HepG2 (cell line): ENCODE measurements around the gene AK9. TPM values are rescaled to one million over a fixed set of nuclear protein-coding genes. Genes with fewer than 3 reads are reported as not detected.

Experiments
- ATAC-seq: fragments of 200-7000 bp; cut with Tn5 transposase; 3 replicates; pipeline ENCODE4 v1.9.1; 2020; ENCODE audit warnings: mild to moderate bottlenecking, moderate library complexity
- BruUV-seq: library from RNA; stranded (reverse); fragments of 400-500 nt; replicated peaks from 2 replicates; lab custom pipeline; 2021; lab: Mats Ljungman, UMichigan
- CTCF ChIA-PET: fragments of 300-600 bp; formaldehyde crosslinking; extraction: SDS; loops from one replicate; lab custom pipeline; 2021; ENCODE audit warnings: low total read pairs, inconsistent platforms, low intra/inter-chr PET ratio; lab: Yijun Ruan, JAX
- POLR2A ChIA-PET: fragments of 350-600 bp; sonication (Branson Sonifier 250); formaldehyde crosslinking; loops from one replicate; lab custom pipeline; 2020; ENCODE audit warnings: antibody characterized with exemption, inconsistent platforms; lab: Yijun Ruan, JAX
- DNase-seq: peaks from one replicate; pipeline ENCODE4 v3.0.0-alpha.2; 2015; ENCODE audit warnings: low spot score
- FAIRE-seq: peaks from 3 replicates; lab custom pipeline; 2011; peaks lifted over from hg19 to GRCh38; lab: Jason Lieb, UNC
- H2AFZ ChIP-seq: one replicate; pipeline ENCODE4 v1.6.1; 2011; ENCODE audit warnings: low read length, inconsistent platforms
- H3K27ac ChIP-seq: fragments of 300-600 bp; 3 replicates; pipeline ENCODE4 v1.8.0; 2011; ENCODE audit warnings: mixed run types, mild to moderate bottlenecking, mixed read lengths, low read length, inconsistent platforms; ENCODE audit not compliant: insufficient read depth; ENCODE audit errors: extremely low read length
- H3K27me3 ChIP-seq, 2 experiments: fragments of 200-600 bp in 1 of 2; 2 replicates in 1 of 2; 3 replicates in 1 of 2; pipeline versions ENCODE4 v1.6.0 to v1.8.0; 2011; ENCODE audit warnings: low read length in 2 of 2, mild to moderate bottlenecking in 2 of 2, moderate library complexity in 2 of 2, inconsistent platforms in 1 of 2; ENCODE audit not compliant: insufficient read depth in 2 of 2, control insufficient read depth in 1 of 2
- H3K36me3 ChIP-seq, 2 experiments: fragments of 200-600 bp in 1 of 2; replicated peaks in 1 of 2; 2 replicates in 1 of 2; 3 replicates in 1 of 2; pipeline versions ENCODE4 v1.5.1 to v1.8.0; 2011; ENCODE audit warnings: low read length in 2 of 2, inconsistent platforms in 1 of 2; ENCODE audit not compliant: insufficient read depth in 2 of 2, control insufficient read depth in 1 of 2
- H3K4me1 ChIP-seq: 2 replicates; pipeline ENCODE4 v1.5.1; 2012; ENCODE audit warnings: low read length, inconsistent platforms; ENCODE audit not compliant: insufficient read depth
- H3K4me2 ChIP-seq: 2 replicates; pipeline ENCODE4 v1.6.0; 2011; ENCODE audit warnings: low read depth, low read length, inconsistent platforms
- H3K4me3 ChIP-seq, 3 experiments: fragments of 200-600 bp in 1 of 3; sonication (generic), shearing (Covaris generic) in 1 of 3; replicated peaks in 1 of 3; 2 replicates each; pipeline ENCODE4 v1.5.1; 2011 to 2016; ENCODE audit warnings: low read length in 3 of 3, inconsistent platforms in 2 of 3, low read depth in 2 of 3, mild to moderate bottlenecking in 2 of 3, control low read depth in 1 of 3, mixed read lengths in 1 of 3; ENCODE audit not compliant: insufficient read depth in 1 of 3
- H3K79me2 ChIP-seq: one replicate; pipeline ENCODE4 v1.6.1; 2011; ENCODE audit warnings: low read length, inconsistent platforms; ENCODE audit not compliant: insufficient read depth
- H3K9ac ChIP-seq: 2 replicates; pipeline ENCODE4 v1.6.0; 2011; ENCODE audit warnings: mild to moderate bottlenecking, low read depth, low read length, inconsistent platforms; ENCODE audit not compliant: insufficient read depth
- H3K9me3 ChIP-seq: 2 replicates; pipeline ENCODE4 v1.5.1; 2012; ENCODE audit warnings: mild to moderate bottlenecking, low read length
- H4K20me1 ChIP-seq: 2 replicates; pipeline ENCODE4 v1.6.0; 2011; ENCODE audit warnings: inconsistent platforms, mild to moderate bottlenecking, low read length, moderate library complexity; ENCODE audit not compliant: insufficient read depth
- EEA1 ChIP-seq: sonication (generic); formaldehyde crosslinking; IDR thresholded peaks from 2 replicates; pipeline ENCODE4 v1.5.1; 2020; ENCODE audit warnings: mild to moderate bottlenecking, missing genetic modification reagents, borderline replicate concordance
- GATAD1 ChIP-seq: IDR thresholded peaks from 2 replicates; pipeline ENCODE4 v1.6.1; 2016; ENCODE audit warnings: missing genetic modification reagents, missing compliant biosample characterization
- GATAD2A ChIP-seq: IDR thresholded peaks from 2 replicates; pipeline ENCODE4 v1.6.1; 2016
- GPBP1L1 ChIP-seq: sonication (generic); formaldehyde crosslinking; IDR thresholded peaks from 2 replicates; pipeline ENCODE4 v1.5.0; 2020; ENCODE audit warnings: mild to moderate bottlenecking, missing genetic modification reagents
- GPN1 ChIP-seq: sonication (generic); formaldehyde crosslinking; IDR thresholded peaks from 2 replicates; pipeline ENCODE4 v1.5.1; 2020; ENCODE audit warnings: missing genetic modification reagents, borderline replicate concordance
- LCORL ChIP-seq, 2 experiments: fragments of 450-650 bp in 1 of 2; sonication (generic) in 1 of 2; formaldehyde crosslinking in 1 of 2; IDR thresholded peaks; 2 replicates each; pipeline versions ENCODE4 v1.5.0 to v1.6.1; 2017 to 2020; ENCODE audit warnings: antibody characterized with exemption in 1 of 2, missing genetic modification reagents in 1 of 2
- MAX ChIP-seq: IDR thresholded peaks from 2 replicates; pipeline ENCODE4 v1.6.1; 2012; ENCODE audit warnings: inconsistent platforms
- MIER2 ChIP-seq: IDR thresholded peaks from 2 replicates; pipeline ENCODE4 v1.6.1; 2016; ENCODE audit warnings: missing biosample characterization, missing genetic modification reagents
- MYC ChIP-seq: sonication (generic); formaldehyde crosslinking; IDR thresholded peaks from 2 replicates; pipeline ENCODE4 v1.9.0; 2021; ENCODE audit warnings: missing genetic modification reagents, borderline replicate concordance
- NCOR1 ChIP-seq: fragments of 200-600 bp; sonication (generic); IDR thresholded peaks from 2 replicates; pipeline ENCODE4 v1.7.0; 2017; ENCODE audit warnings: antibody characterized with exemption, low read length, borderline replicate concordance
- NR3C1 ChIP-seq: sonication (generic); formaldehyde crosslinking; IDR thresholded peaks from 2 replicates; pipeline ENCODE4 v1.4.0; 2020; ENCODE audit warnings: missing genetic modification reagents
- PHF8 ChIP-seq: sonication (generic); formaldehyde crosslinking; IDR thresholded peaks from 2 replicates; pipeline ENCODE4 v1.5.0; 2020; ENCODE audit warnings: missing genetic modification reagents
- TSC22D2 ChIP-seq: sonication (generic); formaldehyde crosslinking; IDR thresholded peaks from 2 replicates; pipeline ENCODE4 v1.5.1; 2020; ENCODE audit warnings: missing genetic modification reagents, mild to moderate bottlenecking, borderline replicate concordance
- U2AF2 ChIP-seq: fragments of 200-400 bp; formaldehyde crosslinking; IDR thresholded peaks from 2 replicates; pipeline ENCODE4 v1.6.1; 2017; ENCODE audit warnings: low read depth, mild to moderate bottlenecking, low read length
- ZFP1 ChIP-seq: IDR thresholded peaks from 2 replicates; pipeline ENCODE4 v1.6.1; 2016
- ZNF10 ChIP-seq: sonication (generic); formaldehyde crosslinking; IDR thresholded peaks from 2 replicates; pipeline ENCODE4 v1.4.0; 2020; ENCODE audit warnings: mild to moderate bottlenecking, low read depth, missing genetic modification reagents, borderline replicate concordance
- ZNF337 ChIP-seq: sonication (generic); formaldehyde crosslinking; IDR thresholded peaks from 2 replicates; pipeline ENCODE4 v1.5.1; 2020; ENCODE audit warnings: missing genetic modification reagents, low read depth, mild to moderate bottlenecking, borderline replicate concordance
- ZNF598 ChIP-seq: sonication (generic); formaldehyde crosslinking; IDR thresholded peaks from 2 replicates; pipeline ENCODE4 v1.5.1; 2020; ENCODE audit warnings: mild to moderate bottlenecking, missing genetic modification reagents, borderline replicate concordance
- ZNF607 ChIP-seq: sonication (generic); formaldehyde crosslinking; IDR thresholded peaks from 2 replicates; pipeline ENCODE4 v1.5.1; 2020; ENCODE audit warnings: missing genetic modification reagents, mild to moderate bottlenecking, borderline replicate concordance
- ZNF652 ChIP-seq: IDR thresholded peaks from 2 replicates; pipeline ENCODE4 v1.6.1; 2016; ENCODE audit warnings: low read depth, borderline replicate concordance
- ZNF678 ChIP-seq: sonication (generic); formaldehyde crosslinking; IDR thresholded peaks from 2 replicates; pipeline ENCODE4 v1.4.0; 2020; ENCODE audit warnings: mild to moderate bottlenecking, missing genetic modification reagents
- ZNF746 ChIP-seq: sonication (generic); formaldehyde crosslinking; IDR thresholded peaks from 2 replicates; pipeline ENCODE4 v1.8.0; 2022; ENCODE audit warnings: mild to moderate bottlenecking, missing genetic modification reagents
- ZNF781 ChIP-seq: sonication (generic); formaldehyde crosslinking; IDR thresholded peaks from 2 replicates; pipeline ENCODE4 v1.5.1; 2020; ENCODE audit warnings: borderline replicate concordance, mild to moderate bottlenecking, missing genetic modification reagents; ENCODE audit errors: not compliant biosample characterization
- ZNF792 ChIP-seq: IDR thresholded peaks from 2 replicates; pipeline ENCODE4 v1.6.1; 2016
- ZNF83 ChIP-seq: sonication (generic); formaldehyde crosslinking; IDR thresholded peaks from 2 replicates; pipeline ENCODE4 v1.4.0; 2020; ENCODE audit warnings: missing genetic modification reagents, mild to moderate bottlenecking, borderline replicate concordance
- ZNF839 ChIP-seq: sonication (generic); formaldehyde crosslinking; IDR thresholded peaks from 2 replicates; pipeline ENCODE4 v1.4.0; 2020; ENCODE audit warnings: missing genetic modification reagents, mild to moderate bottlenecking, borderline replicate concordance
- WGBS: methylation state at CpG from one replicate; pipeline ENCODE4 v1.1.6; 2017; ENCODE audit warnings: low lambda C conversion rate; 5-methylcytosine and 5-hydroxymethylcytosine counted together
- in situ Hi-C: cut with HindIII; loops from 2 replicates; pipeline ENCODE4 v1.10.0; 2017; ENCODE audit warnings: low pct_unique_long_range_greater_than_20kb; ENCODE audit not compliant: extremely low pct_ligation_motif_present
- intact Hi-C: fragments of 100-400 bp; cut with micrococcal nuclease; formaldehyde crosslinking; loops from one replicate; pipeline ENCODE4 v1.10.0; 2022; ENCODE audit not compliant: unreplicated experiment
- polyA plus RNA-seq, 8 experiments: library from polyadenylated mRNA; depleted of rRNA in 3 of 8; stranded (reverse) in 7 of 8; unstranded in 1 of 8; fragments of >200 nt; fragmentation: Illumina TruSeq in 4 of 8; extraction: Trizol in 4 of 8; gene quantifications; 2 replicates each; pipeline versions ENCODE4 v1.2.1 to v1.2.3, GENCODE V29; 2011 to 2016; ENCODE audit warnings: low read depth in 4 of 8, missing spikeins in 1 of 8, mixed read lengths in 1 of 8; ENCODE audit not compliant: insufficient read depth in 1 of 8
- total RNA-seq, 5 experiments: library from RNA; depleted of rRNA; stranded (reverse); fragments of >200 nt; fragmentation: Illumina TruSeq; extraction: Trizol; gene quantifications; 2 replicates each; pipeline ENCODE4 v1.2.3, GENCODE V29; 2016; ENCODE audit warnings: low read depth in 1 of 5

AK9 gene
- total and polyA plus RNA-seq, 2 of the 13 experiments (the other 11 are each of a cell fraction or from before 2014, with no cell fraction given) = 3.2 to 4.8 TPM

- TF ChIP-seq ZNF10 (CRISPR knock-in tag) = no peak
- TF ChIP-seq ZNF678 (CRISPR knock-in tag) = no peak
- TF ChIP-seq ZNF839 (CRISPR knock-in tag) = no peak
Measured at GRCh38 chr6:109706513-109706912, 15.5 kb upstream of the AK9 start (continued).

- FAIRE-seq = peak; percentile 90
- in situ Hi-C loops = loop anchor here (10.0 kb wide), 1 partner anchor 690 kb away; no protein-coding TSS in a partner anchor
- CTCF ChIA-PET = interaction anchor here (0.7 to 7.1 kb wide), 8 partner anchors 109 to 685 kb away, joined by 3 to 113 read pairs (median 8); no protein-coding TSS in a partner anchor
- TF ChIP-seq ZNF337 (no peak), GPN1 (CRISPR knock-in tag) (no peak), U2AF2 (no peak), PHF8 (CRISPR knock-in tag) (no peak), MIER2 (CRISPR knock-in tag) (no peak), GATAD2A (CRISPR knock-in tag) (peak; percentile 50), ZNF792 (CRISPR knock-in tag) (no peak), ZNF607 (no peak), ZNF652 (no peak), LCORL (IDR thresholded peaks at IDR 0.05) (no peak), LCORL (CRISPR knock-in tag; IDR thresholded peaks at IDR 0.05) (0 out of 2 replicates have a peak, but pooled peaks have one; percentile 32), ZNF598 (CRISPR knock-in tag) (no peak), NCOR1 (no peak), MYC (no peak), ZNF746 (CRISPR knock-in tag) (no peak), NR3C1 (CRISPR knock-in tag) (no peak), GATAD1 (CRISPR knock-in tag) (no peak), GPBP1L1 (CRISPR knock-in tag) (no peak), EEA1 (no peak), ZFP1 (no peak), ZNF83 (CRISPR knock-in tag) (no peak), ZNF781 (CRISPR knock-in tag) (no peak), TSC22D2 (CRISPR knock-in tag) (no peak), MAX (no peak)
Measured at GRCh38 chr6:109705258-109705657, 14.3 kb upstream of the AK9 start.

More at GRCh38 chr6:109705258-109705657, 14.3 kb upstream of the AK9 start:
- BruUV-seq = no TSS peak
- H3K4me3 ChIP-seq = no peak overlapping the region
- H3K79me2 ChIP-seq = no peaks in the 10 kb centered on the region
- intact Hi-C loops = loop anchor here (1.0 kb wide), 4 partner anchors 178 to 685 kb away; no protein-coding TSS in a partner anchor
- no peak overlapping the region for H3K27ac ChIP-seq
- ATAC-seq (peak; percentile 97), DNase-seq (peak; percentile 78)
- no peak overlapping the region for H3K9ac ChIP-seq
- no peaks in the 10 kb centered on the region for H4K20me1 ChIP-seq
- WGBS = 22% methylated on average over 7 of the region's 7 CpGs
- H3K36me3 ChIP-seq = no peaks in the 10 kb centered on the region
- H3K4me2 ChIP-seq = no peak overlapping the region
- H3K27me3 ChIP-seq = no peaks in the 10 kb centered on the region
- no peak overlapping the region for H2AFZ ChIP-seq
- H3K4me1 ChIP-seq = no peaks in the 10 kb centered on the region
- POLR2A ChIA-PET = no interaction called here
- no peaks in the 10 kb centered on the region for H3K9me3 ChIP-seq
